Middle frontal gyrus (tissue), 1 donor: ENCODE data around the gene DACH2.
"Not testable (repeated sequence)": the region's sequence is repeated elsewhere in the genome, so short reads cannot be mapped to it uniquely, and the experiment has no call there.

Experiments used
- DNase-seq: peaks from one replicate; pipeline ENCODE4 v3.0.0-alpha.2; 2015; ENCODE audit warnings: low spot score; ENCODE audit errors: extremely low spot score

Gene DACH2

DNA sequence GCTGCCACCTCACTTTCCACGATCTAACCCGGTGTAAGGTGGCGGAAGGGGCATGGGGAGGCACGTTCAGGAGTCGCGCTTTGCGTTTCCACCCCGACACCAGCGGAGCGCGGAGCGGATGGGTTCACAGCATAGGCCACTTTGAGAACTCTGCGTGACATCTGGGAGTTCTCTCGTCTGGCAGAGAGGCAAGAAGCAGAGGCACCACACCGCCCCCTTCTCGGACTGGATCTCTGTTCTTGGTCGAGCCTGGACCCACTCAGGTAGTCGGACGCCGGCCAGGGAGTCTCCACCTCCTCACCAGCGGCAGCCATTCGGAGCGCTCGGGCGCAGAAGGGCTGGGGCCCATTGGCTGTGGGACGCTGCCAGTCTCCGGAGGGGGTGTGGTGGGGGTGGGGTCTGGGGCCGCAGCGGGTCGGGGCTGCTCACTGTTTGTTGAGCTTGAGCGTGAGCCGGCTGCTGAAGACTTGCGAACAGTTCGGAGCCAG is at the start of gene DACH2:
Gene DACH2 (plus strand): TSS at position 428 of the 488 bp plus-strand sequence.
- DNase-seq, result peak; percentile 22

DNA sequence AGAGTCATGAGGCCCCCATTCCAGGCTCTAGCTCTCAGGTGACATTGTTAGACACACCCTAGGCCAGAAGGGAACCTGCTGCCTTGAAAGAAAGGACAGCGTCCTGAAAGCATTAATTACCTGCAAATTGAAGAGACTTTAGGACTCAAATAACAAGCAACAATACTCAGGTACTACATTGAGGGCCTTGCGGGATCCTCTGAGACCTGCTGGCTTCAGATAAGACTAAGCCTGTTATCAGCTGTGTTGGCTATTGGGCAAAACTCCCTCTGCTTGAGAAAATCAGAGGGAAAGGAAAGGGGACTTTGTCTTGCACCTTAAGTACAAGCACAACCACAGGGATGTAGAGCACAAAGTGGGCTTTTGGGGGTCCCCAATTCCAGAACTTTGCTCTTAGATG is 45.9 kb upstream of the DACH2 start:
- no peak for DNase-seq

DNA sequence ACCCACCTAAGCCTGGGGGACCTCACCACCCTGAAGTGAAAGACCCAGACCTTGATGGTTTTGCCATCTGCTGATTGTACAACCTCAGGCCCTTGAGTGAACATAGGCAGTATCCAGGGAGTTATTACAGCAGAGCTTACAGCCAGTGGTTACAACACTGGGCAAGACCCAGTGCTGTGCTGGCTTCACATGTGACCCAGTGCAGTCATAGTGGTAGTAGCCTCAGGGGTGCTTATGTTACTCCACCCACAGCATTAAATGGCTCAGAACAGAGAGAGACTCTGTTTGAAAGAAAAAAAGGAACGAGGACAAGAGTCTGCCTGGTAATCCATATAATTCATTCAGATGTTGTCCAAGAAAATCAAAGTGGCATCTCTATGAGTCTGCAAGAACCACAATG is 45.2 kb upstream of the DACH2 start:
- DNase-seq, result no peak

DNA sequence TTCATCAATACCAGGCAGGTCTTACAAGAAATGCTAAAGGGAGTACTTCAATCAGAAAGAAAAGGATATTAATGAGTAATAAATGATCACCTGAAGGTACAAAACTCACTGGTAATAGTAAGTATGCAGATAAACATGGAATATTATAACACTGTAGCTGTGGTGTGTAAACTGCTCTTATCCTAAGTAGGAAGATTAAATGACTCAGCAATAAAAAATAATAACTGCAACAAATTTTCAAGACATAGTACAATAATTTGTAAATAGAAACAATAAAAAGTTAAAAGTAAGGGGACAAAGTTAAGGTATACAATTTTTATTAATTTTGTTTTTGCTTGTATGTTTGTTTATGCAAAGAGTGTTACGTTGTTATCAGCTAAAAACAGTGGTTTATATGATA is 43.7 kb upstream of the DACH2 start:
- DNase-seq, result no peak

DNA sequence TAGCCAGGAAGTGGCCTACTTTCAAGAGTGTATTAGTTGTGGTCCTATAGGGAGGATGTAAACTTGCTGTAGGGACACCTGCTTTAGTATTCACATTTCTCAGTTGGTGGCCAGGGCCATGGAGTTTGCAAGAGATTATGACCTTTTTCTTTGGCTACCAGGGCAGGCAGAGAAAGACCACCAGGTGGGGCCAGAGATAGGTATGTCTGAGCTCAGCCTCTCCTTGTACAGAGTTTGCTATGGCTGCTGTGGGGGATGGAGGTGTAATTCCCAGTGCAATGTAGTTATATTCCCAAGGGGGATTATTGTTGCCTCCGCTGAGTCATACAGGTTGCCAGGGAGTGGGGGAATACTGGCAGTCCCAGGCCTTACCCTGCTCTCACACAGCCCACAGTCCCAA is 26.3 kb upstream of the DACH2 start:
- no peak for DNase-seq

DNA sequence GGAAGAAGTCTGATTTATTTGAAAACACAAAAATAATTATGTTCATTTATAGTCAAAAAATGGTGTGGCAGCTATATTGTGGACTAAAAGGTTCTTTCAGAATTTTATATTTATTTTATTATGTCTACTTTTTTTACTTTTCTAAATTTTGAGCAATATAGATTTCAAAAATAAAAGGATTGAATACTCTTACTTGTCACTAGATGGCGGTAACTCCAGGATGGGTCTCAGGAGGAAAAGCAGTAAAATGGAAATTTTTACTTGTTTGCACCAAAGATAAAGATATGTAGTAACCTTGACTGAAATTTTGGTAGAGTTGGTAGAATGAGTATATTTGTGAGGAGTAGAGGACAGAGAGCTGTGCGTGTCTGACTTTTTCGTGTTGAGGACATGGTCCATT is 14.5 kb upstream of the DACH2 start:
- DNase-seq, result no peak

DNA sequence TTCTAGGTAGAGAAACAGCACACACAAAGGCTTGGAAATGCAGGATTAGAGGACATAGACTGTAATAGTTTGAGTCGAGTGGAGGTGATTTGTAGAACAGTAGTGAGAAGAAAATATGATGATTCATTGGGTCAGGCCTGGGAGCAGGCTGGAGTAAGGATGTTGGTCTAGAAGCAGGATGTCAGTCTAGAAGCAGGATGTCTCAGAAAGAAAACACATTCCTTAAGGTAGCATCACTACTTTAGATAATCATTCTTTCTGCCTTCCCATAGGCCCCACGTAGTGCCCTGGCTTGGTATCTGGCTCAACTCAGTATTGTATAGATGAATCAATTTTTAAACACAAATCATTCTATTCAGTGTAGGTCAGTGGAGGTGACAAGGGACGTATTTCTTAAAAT is 11.2 kb upstream of the DACH2 start:
- DNase-seq, result no peak

DNA sequence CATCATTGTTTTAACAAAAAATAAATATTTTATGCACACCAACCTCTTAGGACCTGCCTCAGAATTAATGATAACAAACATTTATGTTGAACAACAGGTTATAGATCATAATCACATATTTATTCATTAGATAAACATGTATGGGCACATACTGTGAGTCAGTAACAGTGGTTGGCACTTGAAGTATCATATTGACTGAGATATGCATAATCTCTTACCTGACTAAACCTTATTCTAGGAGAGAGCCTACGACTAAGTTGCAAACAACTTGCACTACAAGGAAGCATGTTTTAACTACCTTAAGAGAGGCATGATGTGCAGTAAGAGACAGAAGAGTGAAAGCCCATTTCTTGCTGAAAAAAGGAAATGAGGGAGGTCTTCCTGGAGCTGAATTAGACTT is 6.5 kb upstream of the DACH2 start:
- DNase-seq, result no peak

DNA sequence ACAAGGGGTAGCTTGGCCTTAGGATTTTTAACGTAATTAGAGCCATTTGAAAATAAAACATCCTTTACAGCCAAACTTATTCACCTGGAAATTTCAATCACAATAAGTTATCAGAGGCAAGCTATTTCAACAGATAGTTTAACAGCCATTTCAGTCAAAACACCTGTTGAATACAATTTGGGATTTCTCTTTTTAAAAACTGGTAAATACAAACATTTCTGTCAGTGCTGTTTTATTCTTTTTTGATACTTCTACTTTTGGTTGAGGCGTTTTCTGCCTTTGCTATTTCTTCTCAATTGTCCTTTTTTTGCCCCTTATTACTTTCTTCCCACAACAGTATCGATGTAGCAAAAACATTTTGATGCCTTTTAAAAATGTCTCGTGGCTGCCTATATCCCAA is 2.1 kb upstream of the DACH2 start:
- no peak for DNase-seq

DNA sequence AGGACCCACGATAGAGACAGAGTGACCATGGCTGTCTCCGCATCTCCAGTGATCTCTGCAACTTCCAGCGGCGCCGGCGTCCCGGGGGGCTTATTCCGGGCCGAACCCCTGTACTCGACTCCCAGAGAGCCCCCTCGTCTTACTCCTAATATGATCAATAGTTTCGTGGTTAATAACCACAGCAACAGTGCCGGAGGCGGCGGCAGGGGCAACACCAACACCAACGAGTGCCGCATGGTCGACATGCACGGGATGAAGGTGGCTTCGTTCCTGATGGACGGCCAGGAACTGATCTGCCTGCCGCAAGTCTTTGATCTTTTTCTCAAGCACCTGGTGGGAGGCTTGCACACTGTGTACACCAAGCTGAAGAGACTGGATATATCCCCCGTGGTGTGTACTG is 343 bp downstream of the DACH2 start:
- no peak for DNase-seq

DNA sequence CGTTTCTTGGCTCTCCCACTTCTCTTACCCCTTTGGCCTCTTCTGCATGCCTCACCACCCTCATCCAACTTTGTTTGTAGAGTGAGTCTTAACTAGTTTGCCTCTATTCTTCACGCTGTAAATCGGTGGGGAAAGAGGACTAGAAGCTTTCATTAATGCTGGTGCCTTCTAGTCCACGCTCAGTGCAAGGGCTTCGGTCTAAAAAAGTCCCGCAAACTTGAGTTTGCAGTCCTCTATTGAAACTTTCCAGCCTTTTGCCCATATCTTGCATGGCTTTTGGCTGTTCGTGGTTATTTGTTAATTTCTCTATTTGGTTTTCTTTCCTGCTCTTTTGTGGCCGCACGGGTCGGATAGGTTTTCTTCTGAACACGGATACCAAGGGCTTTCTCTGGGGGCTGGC is 868 bp downstream of the DACH2 start:
- no peak for DNase-seq

DNA sequence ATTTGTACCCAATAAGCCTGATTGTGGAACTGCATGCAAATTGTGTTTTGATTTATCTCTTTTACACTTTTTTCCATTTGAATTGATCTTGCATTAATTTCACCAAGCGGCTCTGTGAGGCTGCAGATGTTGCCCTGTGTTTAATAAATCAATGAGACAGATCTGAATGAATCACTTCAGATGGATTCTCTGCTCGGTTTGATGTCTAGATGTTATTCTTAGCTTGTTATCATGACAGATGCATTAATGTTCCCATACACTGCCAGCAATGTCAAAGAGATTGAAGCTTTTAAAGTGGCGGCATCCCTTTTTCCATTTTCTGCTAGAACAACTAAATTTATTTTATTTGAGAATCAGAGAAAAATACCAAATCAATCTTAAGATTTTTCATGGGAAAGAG is 6.3 kb downstream of the DACH2 start:
- no peak for DNase-seq

DNA sequence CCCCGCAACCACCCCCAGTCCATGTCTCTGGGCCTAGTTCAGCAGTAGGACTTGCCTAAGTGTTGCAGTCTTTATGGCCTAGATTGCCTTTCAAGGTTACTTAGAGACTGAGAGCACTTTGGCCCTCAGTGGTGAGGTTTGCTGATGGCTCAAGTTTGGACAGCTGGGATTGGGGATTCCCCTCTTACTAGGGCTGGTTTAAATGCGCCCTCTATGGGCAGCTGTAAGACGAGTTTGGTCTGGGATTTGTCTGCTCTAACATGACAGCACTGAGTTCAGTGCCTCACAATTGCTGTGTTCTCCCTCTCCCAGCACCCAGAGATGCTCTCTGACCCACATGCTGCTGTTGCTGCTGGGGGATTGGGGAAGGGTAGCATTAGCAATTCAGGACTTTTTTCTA is 23.1 kb downstream of the DACH2 start:
- no peak for DNase-seq

DNA sequence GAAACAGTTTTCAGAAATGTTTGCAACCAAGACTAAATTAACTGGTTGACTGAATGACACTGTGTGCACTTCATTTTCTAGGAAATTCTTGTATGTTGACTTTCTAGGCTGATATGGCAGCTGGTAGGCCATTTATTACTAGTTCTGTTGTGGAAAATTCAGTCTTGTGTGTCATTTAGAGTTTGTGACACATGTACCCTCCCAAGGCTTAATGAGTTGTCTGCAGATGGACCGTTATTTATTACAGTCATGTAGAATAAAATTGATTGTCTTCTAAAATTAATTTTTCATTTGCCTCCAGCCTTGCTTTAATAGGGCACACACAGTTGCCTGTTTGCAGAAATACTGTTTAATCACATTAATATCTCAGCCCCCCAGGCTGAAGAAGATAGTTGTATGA is 30.7 kb downstream of the DACH2 start:
- DNase-seq, result no peak

DNA sequence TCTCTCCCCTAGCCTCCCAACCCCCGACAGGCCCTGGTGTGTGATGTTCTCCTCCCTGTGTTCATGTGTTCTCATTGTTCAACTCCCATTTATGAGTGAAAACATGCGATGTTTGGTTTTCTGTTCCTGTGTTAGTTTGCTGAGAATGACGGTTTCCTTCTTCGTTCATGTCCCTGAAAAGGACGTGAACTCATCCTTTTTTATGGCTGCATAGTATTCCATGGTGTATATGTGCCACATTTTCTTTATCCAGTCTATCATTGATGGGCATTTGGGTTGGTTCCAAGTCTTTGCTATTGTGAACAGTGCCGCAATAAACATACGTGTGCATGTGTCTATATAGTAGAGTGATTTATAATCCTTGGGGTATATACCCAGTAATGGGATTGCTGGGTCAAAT is 33.1 kb downstream of the DACH2 start:
- not testable (repeated sequence) for DNase-seq

DNA sequence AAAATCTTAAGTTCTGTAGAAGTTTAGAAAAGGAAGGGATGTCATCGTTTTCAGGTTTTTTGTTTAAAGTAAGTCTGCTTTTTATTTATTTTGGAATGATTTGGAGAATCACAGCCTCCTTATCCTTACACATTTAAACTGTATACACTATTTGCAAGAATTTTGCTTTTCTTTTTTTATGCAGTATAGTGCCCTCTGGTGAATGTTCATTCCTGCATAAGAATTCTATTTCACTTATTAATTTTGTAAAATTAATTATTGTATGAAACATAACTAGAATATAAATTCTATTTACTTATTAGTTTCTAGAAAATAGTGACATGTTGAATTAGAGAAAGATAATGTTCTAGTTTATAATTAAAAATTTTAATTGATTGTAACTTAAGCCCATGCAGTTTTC is 44.6 kb downstream of the DACH2 start:
- DNase-seq, result no peak

DNA sequence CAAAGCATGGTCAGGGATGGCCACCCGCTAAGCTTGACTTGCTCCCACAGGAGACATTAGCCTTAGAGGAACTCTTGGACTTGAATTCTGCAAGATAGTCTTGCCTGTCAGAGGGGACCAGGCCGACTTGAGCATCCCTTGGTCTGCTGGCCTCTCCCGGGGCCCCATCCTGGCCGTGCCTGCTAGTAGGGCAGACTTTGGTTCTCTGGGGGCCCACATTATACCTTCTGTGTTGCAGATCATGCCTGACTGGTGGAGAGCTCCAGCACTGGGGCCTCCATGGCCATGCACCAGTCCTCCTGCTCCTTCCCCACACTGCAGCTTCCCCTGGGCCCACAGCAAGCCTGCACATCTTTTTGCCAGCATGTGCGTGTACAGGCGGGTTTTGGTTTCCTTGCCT is 46.5 kb downstream of the DACH2 start:
- no peak for DNase-seq

DNA sequence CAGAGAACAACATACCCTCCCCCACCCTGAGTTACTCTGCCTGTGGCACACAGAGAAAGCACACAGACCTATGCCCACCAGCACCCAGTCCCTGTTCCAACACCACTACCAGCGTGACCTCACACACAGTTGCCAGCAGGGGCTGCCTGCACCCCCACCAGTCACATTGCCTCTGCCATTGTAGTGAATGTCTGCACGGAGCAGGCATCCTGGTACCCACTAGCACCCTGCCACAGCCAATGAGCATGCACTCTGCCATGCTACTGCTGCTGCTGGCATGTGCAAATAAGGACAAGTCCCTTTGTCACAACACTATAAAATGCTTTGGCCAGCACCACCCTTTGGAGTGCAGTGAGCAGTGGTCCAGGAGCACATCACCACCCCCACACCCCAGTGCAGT is 47.1 kb downstream of the DACH2 start:
- no peak for DNase-seq

DNA sequence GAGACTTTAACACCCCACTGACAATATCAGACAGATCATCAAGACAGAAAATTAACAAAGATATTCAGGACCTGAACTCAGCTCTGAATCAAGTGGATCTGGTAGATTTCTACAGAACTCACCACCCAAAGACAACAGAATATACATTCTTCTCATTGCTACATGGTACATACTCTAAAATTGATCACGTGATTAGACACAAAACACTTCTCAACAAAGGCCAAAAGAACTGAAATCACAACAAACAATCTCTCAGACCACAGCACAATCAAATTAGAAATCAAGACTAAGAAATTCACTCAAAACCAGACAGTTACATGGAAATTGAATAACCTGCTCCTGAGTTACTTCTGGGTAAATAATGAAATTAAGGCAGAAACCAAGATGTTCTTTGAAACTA is 49.6 kb downstream of the DACH2 start:
- DNase-seq, result no peak

DNA sequence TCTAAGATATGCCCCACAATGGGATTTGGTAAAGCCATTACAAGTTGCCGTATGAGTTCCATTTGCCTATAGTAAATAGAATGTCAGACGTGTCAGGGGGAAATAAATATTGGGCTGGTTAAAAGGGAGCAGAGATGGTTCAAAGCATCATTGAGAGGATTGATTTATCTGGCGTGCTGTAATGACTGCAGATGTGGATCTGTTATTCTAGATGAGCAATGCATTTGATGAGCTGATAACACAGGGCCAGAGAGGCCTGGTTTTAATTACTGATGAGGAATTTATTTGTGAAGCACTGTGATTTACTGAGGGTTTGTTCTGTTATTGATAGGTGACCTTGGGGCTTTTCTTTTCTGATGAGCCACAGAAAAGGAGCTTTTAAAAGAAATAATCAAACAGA is 62.5 kb downstream of the DACH2 start:
- DNase-seq, result no peak

DNA sequence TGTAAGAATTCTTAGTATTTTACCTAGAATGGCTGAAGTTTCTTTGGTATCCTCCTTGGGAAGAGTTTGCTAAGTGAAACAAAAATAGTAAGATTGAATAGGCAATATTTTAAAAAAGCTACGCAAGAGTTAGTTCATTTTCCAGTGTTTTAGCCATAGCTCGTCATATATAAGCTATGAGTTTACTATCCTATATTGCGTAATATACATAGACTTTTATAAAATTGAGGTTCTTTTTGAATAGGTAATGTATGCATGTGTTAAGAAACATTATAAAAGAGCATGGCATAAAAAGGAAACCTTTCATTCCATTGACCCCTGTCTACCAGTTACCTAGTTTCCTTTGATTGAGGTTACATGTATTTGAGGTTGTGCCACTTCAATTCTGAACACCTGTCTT is 67.0 kb downstream of the DACH2 start:
- no peak for DNase-seq

DNA sequence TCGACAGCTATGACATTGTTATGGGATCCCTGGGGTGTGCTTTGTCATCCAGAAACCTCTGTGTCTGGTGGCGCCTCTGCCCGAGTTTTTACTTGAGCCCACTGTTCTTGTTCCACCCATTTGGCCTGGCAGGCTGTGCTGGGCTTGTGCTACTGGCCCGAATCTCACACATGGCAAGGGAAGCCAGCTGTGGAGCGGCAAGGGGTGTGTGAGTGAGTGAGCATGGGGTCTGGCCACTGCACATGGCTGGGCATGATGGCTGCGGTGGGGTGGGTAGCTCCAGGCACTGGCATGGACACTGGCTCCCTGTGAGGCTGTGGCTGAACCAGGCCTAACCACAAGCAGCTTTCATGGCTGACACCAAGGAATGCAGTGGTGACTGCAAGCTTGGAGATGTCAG is 89.2 kb downstream of the DACH2 start:
- no peak for DNase-seq

DNA sequence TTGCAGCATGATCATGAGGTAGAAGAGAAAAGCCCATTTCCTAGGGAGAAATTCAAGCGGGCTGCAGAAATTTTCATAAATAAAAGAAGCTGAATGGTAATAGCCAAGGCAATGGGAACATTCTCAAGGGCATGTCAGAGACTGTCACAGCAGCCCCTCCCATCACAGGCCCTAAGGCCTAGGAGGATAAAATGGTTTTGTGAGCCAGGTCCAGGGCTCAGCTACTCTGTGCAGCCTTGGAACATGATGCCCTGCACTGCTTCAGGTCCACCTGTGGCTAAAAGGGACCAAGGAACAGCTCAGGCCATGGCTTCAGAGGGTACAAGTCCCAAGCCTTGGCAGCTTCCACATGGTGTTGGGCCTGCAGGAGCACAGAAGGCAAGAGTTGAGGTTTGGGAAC is 93.3 kb downstream of the DACH2 start:
- no peak for DNase-seq

DNA sequence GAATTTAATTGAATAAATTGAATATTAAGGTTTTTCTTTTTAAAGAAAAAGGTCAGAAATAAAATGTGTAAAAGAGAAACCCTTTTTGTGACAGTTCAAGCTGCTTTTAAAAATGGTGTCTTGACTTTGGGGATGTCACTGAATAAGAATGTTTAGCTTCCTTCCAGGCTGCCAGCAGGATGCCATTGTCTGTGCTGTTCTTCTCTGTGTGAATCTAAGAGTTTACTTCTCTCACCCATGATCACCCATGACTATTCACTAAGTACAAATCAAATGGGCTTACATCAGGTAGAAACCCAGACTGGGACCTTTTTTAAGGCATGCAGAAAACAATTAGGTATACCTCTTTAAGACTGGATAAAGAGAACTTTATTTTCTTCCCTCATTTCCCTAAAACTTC is 115.3 kb downstream of the DACH2 start:
- DNase-seq, result no peak
